Thoracic aorta (tissue), 2 donors: ENCODE results near the gene ATP6V1F. TPM values are rescaled to one million over a fixed set of nuclear protein-coding genes. Genes with fewer than 3 reads are reported as not detected.
A peak's percentile ranks its signal among the peaks of the same experiment; 100 is the strongest.

ENCODE experiments used
- ATAC-seq: fragments of 150-250 bp; one replicate; pipeline ENCODE4 v1.8.0; 2017; ENCODE audit warnings: low read depth; ENCODE audit not compliant: insufficient number of reproducible peaks, low FRiP score
- DNase-seq: peaks from one replicate; pipeline ENCODE4 v3.0.0-alpha.2; 2020; ENCODE audit warnings: low spot score
- H3K27ac ChIP-seq, 2 donors: fragments of 200-600 bp; sonication (generic); 1 replicate in 1 of 2; 2 replicates in 1 of 2; pipeline ENCODE4 v1.5.1; 2016; ENCODE audit warnings: mild to moderate bottlenecking in 2 of 2, moderate library complexity in 2 of 2
- H3K27me3 ChIP-seq: fragments of 200-600 bp; sonication (generic); replicated peaks from 2 replicates; pipeline ENCODE4 v1.6.0; 2016; ENCODE audit warnings: mild to moderate bottlenecking; ENCODE audit not compliant: insufficient read depth
- H3K36me3 ChIP-seq: fragments of 200-600 bp; sonication (generic); one replicate; pipeline ENCODE4 v1.5.1; 2016
- H3K4me1 ChIP-seq, 2 donors: fragments of 200-600 bp; sonication (generic); 1 replicate in 1 of 2; 2 replicates in 1 of 2; pipeline versions ENCODE4 v1.5.1 to v1.6.0; 2016; ENCODE audit warnings: low read depth in 2 of 2, mild to moderate bottlenecking in 1 of 2; ENCODE audit not compliant: control insufficient read depth in 1 of 2
- H3K4me3 ChIP-seq: fragments of 200-600 bp; sonication (generic); 2 replicates; pipeline ENCODE4 v1.5.1; 2016; ENCODE audit warnings: mild to moderate bottlenecking
- H3K9me3 ChIP-seq: fragments of 200-600 bp; sonication (generic); 2 replicates; pipeline ENCODE4 v1.5.1; 2016
- total RNA-seq, 2 donors: library from RNA; depleted of rRNA; stranded (reverse); fragments of >200 nt; gene quantifications; one replicate each; pipeline versions ENCODE4 v1.1.0 to v1.2.3, GENCODE V29; 2016
- TF ChIP-seq, protein P1 (sequence below): fragments of 200-600 bp; sonication (generic); IDR thresholded peaks from one replicate; pipeline ENCODE4 v1.5.1; 2019; ENCODE audit warnings: antibody characterized with exemption

The ATP6V1F gene
- total RNA-seq, 2 donors from 2014 or later, result 73.6 to 96.0 TPM

DNA sequence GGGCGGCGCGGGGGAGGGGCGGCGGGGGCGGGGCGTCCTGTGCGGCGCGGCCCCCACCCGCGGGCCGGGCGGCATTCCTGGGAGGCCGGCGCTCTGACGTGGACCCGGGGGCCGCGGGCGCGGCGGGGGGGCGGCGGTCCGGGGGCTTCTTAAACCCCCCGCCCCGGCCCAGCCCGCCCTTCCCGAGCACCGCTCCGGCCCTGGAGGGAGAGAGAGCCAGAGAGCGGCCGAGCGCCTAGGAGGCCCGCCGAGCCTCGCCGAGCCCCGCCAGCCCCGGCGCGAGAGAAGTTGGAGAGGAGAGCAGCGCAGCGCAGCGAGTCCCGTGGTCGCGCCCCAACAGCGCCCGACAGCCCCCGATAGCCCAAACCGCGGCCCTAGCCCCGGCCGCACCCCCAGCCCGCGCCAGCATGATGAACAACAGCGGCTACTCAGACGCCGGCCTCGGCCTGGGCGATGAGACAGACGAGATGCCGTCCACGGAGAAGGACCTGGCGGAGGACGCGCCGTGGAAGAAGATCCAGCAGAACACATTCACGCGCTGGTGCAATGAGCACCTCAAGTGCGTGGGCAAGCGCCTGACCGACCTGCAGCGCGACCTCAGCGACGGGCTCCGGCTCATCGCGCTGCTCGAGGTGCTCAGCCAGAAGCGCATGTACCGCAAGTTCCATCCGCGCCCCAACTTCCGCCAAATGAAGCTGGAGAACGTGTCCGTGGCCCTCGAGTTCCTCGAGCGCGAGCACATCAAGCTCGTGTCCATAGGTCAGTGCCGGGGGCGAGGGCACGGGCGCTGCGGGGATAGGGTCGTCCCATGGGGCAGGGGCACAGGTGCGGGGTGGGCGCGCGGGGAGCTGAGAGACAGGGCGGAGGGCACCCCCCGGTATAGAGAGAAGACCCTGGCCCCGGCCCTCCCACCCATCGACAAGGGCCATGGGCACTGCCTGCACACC is 32.2 kb upstream of the ATP6V1F start, which contains the start of gene FLNC:
Gene FLNC (plus strand): TSS at position 176 of the 947 bp plus-strand sequence. CDS start 232 bp downstream, at position 408.
- TF ChIP-seq, protein P1, sequence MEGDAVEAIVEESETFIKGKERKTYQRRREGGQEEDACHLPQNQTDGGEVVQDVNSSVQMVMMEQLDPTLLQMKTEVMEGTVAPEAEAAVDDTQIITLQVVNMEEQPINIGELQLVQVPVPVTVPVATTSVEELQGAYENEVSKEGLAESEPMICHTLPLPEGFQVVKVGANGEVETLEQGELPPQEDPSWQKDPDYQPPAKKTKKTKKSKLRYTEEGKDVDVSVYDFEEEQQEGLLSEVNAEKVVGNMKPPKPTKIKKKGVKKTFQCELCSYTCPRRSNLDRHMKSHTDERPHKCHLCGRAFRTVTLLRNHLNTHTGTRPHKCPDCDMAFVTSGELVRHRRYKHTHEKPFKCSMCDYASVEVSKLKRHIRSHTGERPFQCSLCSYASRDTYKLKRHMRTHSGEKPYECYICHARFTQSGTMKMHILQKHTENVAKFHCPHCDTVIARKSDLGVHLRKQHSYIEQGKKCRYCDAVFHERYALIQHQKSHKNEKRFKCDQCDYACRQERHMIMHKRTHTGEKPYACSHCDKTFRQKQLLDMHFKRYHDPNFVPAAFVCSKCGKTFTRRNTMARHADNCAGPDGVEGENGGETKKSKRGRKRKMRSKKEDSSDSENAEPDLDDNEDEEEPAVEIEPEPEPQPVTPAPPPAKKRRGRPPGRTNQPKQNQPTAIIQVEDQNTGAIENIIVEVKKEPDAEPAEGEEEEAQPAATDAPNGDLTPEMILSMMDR, result no peak
- H3K36me3 ChIP-seq, result no peaks in the 10 kb centered on the region
- peak; percentile 4 for ATAC-seq
- peak within 1 kb of the TSS; percentile 71 for H3K4me3 ChIP-seq
- no peak for DNase-seq
- no peaks in the 10 kb centered on the region for H3K9me3 ChIP-seq
- peak within 1 kb of the TSS; percentile 91 to 97 for H3K27ac ChIP-seq
- peaks cover 27 to 54% of the 10 kb centered on the region in 2 donors for H3K4me1 ChIP-seq
- H3K27me3 ChIP-seq, result no peaks in the 10 kb centered on the region

DNA sequence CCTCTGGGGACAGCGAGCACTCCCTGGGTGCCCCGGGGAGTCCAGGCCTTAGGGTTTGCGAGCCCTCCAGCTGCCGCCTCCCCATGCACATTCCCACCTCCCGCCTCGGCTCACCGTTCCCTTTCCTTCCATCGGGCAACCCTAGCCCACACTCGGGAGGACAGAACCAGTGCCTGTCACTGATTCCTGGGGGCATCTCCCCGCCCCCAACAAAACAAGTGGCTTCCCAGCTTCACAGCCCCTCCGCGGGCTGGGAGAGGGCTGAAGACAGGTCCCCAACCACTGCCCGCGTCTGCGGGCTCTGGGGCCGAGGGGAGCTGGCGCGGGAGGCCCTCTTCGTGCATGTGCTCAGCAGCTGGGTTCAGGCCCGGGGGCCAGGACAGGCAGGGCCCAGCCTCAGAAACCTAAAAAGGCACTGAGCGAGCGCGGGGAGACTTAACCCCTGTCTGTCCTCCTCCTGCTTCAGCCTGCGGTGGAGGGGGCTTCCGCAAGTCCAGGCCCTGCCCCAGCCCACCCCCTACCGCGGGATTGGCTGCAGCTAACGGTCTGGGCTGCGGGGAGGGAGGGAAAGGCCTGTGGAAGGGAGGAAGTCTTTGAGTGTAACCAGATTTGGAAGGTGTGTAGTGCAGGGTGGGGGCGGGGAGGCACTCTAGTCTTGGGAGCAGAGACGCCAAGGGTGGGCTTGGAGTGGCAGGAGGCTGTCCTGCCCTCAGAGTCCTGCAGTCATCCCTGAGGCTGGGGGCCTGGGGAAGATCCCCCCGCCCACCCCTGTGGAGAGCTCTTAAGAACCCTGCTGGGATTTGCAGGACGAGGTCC is 31.3 kb upstream of the ATP6V1F start:
- Histone ChIP-seq H3K27ac (peak overlapping the region; percentile 91 to 97), H3K36me3 (no peaks in the 10 kb centered on the region), H3K4me1 (peaks cover 33 to 63% of the 10 kb centered on the region in 2 donors), H3K4me3 (peak overlapping the region; percentile 71), H3K9me3 (no peaks in the 10 kb centered on the region), H3K27me3 (no peaks in the 10 kb centered on the region)
- TF ChIP-seq, protein P1, result no peak
- no peak for DNase-seq
- no peak for ATAC-seq

DNA sequence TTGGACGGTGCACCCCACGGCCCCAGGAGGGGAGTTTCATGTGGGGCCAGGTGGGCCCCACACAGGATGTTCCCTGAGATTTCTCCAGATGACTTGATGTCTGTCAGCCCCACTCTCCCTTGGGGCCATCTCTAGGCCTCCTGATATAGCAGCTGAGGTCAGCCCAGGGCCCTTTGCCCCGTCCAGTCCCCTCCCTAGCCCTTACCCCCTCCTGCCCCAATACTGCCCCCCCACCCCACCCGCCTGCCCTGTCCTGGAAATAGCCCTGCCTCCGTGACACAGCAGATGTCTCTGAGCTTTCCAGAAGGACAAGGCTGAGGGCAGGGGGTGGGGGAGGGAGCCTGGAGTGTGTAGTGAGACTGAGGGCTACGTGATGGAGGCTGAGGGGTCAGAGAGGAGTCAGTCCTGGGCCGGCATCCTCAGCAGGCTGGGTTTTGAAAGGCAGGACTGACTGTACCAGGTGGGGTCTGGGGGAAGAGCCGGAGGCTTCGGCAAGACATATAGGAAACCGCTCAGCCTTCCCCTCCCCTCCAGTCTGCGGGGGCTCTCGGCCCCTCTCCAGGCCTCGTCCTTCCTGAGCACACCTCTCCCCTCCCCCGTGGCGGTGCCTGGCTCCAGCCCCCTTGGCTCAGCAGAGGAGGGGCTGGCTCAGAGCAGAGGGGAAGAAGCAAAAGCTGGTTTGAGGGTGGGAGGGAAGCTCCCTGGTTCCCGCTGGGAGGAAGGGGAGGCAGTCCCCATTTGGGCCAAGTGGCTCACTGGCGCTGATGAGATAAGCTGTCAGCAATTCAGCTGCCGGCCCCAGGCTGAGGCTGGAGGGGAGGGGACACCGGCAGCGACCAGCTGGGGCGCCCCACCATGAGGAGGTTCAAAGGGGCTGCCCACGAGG is 30.4 kb upstream of the ATP6V1F start:
- H3K4me1 ChIP-seq, result peaks cover 33 to 66% of the 10 kb centered on the region in 2 donors
- TF ChIP-seq, protein P1, result no peak
- peak overlapping the region; percentile 91 to 97 for H3K27ac ChIP-seq
- peaks cover under 1% of the 10 kb centered on the region for H3K36me3 ChIP-seq
- peak overlapping the region; percentile 71 for H3K4me3 ChIP-seq
- no peak for DNase-seq
- no peaks in the 10 kb centered on the region for H3K9me3 ChIP-seq
- no peak for ATAC-seq
- H3K27me3 ChIP-seq, result no peaks in the 10 kb centered on the region

DNA sequence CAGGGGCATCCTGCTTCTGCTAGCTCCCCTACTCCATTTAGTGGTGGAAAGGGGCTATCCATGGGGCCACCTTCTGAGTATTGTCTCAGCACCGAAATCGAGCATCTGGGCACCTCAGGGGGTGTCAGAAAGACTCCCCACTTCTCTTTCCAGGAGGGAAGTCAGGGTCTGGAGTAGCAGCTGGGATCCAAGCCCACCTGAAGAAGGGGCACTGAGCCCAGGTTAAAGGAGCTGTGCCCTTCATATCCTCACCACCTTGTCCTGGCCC is 29.8 kb upstream of the ATP6V1F start:
- DNase-seq (no peak), ATAC-seq (no peak)
- peaks cover 31 to 60% of the 10 kb centered on the region in 2 donors for H3K4me1 ChIP-seq
- TF ChIP-seq, protein P1, result no peak
- H3K27ac ChIP-seq, result peak overlapping the region; percentile 91 to 97
- H3K9me3 ChIP-seq, result no peaks in the 10 kb centered on the region
- H3K4me3 ChIP-seq, result peak overlapping the region; percentile 71
- H3K36me3 ChIP-seq, result peaks cover 6% of the 10 kb centered on the region
- H3K27me3 ChIP-seq, result no peaks in the 10 kb centered on the region
